Measurements from ENCODE around the gene SGMS1.

Gene SGMS1

GRCh38 chr10:50480054-50481007 is 143.4 kb downstream of the SGMS1 start:
- no peak for TF ChIP-seq CTCF (conservative IDR thresholded peaks at IDR 0.05; ENCODE audit: low read length)
- no peak for DNase-seq (ENCODE audit: low read depth)
- H3K4me3 ChIP-seq (ENCODE audit: low read length): no peak overlapping the region

- no peak for TF ChIP-seq CTCF (conservative IDR thresholded peaks at IDR 0.05; ENCODE audit: low read length)
- H3K4me3 ChIP-seq (ENCODE audit: low read length): no peak overlapping the region
- no peak for DNase-seq (ENCODE audit: low read depth)
Observed at GRCh38 chr10:50477287-50478203, 146.2 kb downstream of the SGMS1 start.

- no peak overlapping the region for H3K4me3 ChIP-seq (ENCODE audit: low read length)
- no peak for TF ChIP-seq CTCF (conservative IDR thresholded peaks at IDR 0.05; ENCODE audit: low read length)
- DNase-seq (ENCODE audit: low read depth): no peak
Observed at GRCh38 chr10:50473756-50474155, 150.0 kb downstream of the SGMS1 start.

GRCh38 chr10:50472914-50473313 is 150.8 kb downstream of the SGMS1 start:
- TF ChIP-seq CTCF (conservative IDR thresholded peaks at IDR 0.05; ENCODE audit: low read length): no peak
- no peak overlapping the region for H3K4me3 ChIP-seq (ENCODE audit: low read length)
- DNase-seq (ENCODE audit: low read depth): no peak

- H3K4me3 ChIP-seq (ENCODE audit: low read length): no peak overlapping the region
- DNase-seq (ENCODE audit: low read depth): no peak
- TF ChIP-seq CTCF (conservative IDR thresholded peaks at IDR 0.05; ENCODE audit: low read length): no peak
Observed at GRCh38 chr10:50471583-50471975, 152.2 kb downstream of the SGMS1 start.

- peak; percentile 36 for DNase-seq (ENCODE audit: low read depth)
- no peak overlapping the region for H3K4me3 ChIP-seq (ENCODE audit: low read length)
- TF ChIP-seq CTCF (conservative IDR thresholded peaks at IDR 0.05; ENCODE audit: low read length): no peak
Observed at GRCh38 chr10:50470798-50471582, 152.8 kb downstream of the SGMS1 start.
